ENCODE results near the gene ADAMTS14.

DNA sequence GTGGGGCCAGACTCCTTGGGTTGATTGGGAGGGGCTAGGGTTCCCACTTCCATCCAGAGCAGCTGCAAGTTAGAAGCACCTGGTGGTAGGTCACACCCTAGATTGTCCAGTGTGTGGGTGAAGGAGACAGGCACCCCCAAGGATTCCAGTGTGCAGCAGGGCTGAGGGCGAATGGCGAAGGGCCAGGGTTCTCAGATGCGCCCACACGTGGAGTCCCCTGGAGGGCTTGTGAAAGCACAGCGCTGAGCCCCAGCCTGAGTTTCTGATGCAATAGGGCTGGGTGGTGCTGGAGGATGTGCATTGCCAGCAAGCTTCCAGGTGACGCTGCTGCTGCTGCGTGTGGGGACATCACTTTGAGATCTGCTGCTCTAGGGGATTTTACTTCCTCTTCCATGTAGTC, 87.5 kb downstream of the ADAMTS14 start:
- TF ChIP-seq POLR2A (IDR thresholded peaks at IDR 0.05), result no peak
- TF ChIP-seq, protein P1, sequence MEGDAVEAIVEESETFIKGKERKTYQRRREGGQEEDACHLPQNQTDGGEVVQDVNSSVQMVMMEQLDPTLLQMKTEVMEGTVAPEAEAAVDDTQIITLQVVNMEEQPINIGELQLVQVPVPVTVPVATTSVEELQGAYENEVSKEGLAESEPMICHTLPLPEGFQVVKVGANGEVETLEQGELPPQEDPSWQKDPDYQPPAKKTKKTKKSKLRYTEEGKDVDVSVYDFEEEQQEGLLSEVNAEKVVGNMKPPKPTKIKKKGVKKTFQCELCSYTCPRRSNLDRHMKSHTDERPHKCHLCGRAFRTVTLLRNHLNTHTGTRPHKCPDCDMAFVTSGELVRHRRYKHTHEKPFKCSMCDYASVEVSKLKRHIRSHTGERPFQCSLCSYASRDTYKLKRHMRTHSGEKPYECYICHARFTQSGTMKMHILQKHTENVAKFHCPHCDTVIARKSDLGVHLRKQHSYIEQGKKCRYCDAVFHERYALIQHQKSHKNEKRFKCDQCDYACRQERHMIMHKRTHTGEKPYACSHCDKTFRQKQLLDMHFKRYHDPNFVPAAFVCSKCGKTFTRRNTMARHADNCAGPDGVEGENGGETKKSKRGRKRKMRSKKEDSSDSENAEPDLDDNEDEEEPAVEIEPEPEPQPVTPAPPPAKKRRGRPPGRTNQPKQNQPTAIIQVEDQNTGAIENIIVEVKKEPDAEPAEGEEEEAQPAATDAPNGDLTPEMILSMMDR (IDR thresholded peaks at IDR 0.05), result no peak
- no peak for TF ChIP-seq POLR2AphosphoS5 (IDR thresholded peaks at IDR 0.05)

Measured in stomach (tissue), 4 donors.